Stimulated activated CD4-positive, alpha-beta T cell treated with anti-CD3 and anti-CD28 coated beads, Interleukin-4, amount 100 ng/mL, for 1 hour (primary cell): Measurements from ENCODE around the gene POU6F2.
"Not testable (repeated sequence)": the region's sequence is repeated elsewhere in the genome, so short reads cannot be mapped to it uniquely, and the experiment has no call there.

Experiments used
- DNase-seq: peaks from one replicate; pipeline ENCODE4 v3.0.0-alpha.2; 2020

Gene POU6F2

DNA sequence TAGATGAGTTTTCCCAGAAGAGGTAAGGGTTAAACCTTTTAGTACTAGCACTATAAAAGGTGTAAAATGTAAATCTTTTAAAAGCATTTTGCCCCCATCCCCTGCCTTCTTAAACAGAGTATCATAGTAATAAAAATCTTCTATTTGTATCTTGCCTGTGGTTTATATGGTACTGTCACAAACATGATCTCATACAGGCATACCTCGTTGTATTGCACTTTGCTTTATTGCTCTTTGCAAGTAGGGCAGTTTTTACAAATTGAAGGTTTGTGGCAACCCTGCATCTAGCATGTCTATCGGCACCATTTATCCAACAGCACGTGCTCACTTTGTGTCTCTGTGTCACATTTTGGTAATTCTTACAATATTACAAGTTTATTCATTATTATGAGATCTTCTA lies 389.7 kb downstream of the POU6F2 start:
- DNase-seq: no peak

DNA sequence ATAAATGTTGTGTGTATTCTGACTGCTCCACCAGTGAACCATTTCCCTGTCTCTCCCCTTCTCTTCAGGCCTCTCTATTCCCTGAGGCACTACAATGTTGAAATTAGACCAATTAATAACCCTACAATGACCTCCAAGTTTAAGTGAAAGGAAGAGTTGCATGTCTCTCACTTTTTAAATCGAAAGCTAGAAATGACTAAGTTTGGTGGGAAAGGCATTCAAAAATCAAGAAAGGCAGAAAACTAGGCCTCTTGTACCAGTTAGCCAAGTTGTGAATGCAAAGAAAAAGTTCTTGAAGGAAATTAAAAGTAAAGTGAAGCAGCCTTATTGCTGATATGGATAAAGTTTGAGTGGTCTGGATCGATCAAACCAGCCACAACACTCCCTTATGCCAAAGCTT lies 390.2 kb downstream of the POU6F2 start:
- no peak for DNase-seq

DNA sequence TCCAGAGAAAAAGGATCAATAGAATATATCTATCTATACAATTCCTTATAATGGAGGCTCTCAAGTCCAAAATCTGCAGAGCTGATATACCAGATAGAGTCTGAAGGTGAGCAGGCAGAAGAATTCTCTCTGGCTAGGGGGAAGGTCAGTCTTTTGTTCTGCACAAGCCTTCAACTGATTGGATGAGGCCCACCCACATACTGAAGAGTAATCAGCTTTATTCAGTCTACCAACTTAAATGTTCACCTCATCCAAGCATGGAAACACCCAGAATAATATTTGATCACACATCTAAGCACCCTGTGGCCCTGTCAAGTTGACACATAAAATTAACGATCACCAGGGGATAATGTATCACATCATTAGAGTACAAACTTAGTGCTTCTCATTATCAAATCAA lies 394.7 kb downstream of the POU6F2 start:
- no peak for DNase-seq

DNA sequence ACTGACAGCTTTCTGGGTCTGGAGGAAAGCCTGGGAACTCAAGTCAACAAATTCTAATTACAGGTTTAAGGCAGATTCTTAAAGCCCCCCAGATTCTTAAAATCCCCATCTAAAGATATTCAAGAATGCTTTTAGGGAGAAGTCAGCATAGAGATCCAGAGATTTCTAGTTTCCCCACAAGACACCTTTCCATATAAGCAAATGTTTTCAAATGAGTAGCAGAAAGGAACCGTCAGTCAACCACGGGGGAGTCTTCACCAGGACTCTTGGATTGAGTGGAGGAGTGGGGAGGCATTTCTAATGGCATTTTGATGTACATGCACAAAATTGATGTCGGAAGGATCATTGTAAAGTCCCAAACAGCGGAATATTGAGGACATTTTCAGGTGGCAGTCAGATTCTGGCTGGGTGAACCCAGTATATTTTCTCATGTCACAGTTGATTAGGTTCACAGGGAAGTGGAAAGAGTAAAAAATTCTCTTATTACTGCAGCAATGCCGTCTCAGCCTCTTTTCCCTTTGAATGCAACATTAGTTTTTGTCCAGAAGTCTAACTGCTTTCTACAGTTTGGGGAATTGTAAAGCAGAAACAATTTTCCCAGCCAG lies 396.8 kb downstream of the POU6F2 start:
- no peak for DNase-seq

DNA sequence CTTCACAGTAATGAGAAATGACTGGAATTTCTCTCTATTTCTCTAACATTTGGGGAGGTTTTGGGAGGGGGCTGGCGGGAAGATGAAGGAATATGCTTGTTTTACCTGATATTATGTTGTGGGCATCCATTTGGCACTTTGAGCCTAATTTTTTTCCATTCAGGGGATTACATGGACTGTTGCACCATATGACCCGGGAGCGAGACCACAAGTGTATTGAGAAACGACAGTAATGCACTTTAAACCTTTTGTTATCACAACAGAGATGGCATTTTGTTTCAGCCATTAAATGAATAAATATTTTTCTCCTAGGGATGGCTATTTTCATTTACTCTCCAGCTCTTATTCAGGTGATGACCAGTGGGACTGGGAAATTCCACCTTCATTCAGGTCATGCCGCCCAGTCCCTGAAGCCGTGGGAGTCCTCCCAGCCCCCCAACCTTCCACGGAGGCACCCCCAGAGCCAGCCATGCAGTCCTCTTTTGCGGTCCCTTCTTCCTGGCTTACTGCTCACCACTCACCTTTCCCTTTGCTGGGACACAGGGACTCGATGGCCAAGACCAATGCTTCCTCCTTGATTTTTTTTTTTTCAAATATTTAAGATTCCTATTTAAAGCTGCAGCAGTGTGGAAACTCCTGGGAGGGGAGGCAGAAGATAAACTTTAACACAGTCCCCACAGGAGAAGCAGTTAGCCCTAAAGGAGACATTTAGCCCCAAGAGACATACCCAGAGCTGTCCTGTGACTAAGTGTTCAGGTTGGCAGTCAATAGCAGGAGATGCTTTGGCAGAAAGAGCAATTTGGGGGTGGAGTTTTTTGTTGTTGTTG lies 397.6 kb downstream of the POU6F2 start:
- DNase-seq: no peak

DNA sequence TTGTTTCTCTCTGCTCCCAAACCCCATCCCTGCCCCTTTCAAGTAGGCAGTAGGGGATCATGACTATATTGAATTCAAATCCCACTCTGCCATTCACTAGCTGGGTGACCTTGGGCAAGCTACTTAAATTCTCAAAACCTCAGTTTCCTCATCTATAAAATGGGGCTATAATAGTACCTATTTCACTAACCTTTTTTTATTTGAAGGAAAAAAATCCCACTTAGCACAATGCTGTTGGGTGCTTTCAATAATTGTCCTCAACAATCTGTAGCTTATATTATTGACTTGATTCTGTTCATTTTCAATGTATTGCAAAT lies 398.1 kb downstream of the POU6F2 start:
- DNase-seq: no peak

DNA sequence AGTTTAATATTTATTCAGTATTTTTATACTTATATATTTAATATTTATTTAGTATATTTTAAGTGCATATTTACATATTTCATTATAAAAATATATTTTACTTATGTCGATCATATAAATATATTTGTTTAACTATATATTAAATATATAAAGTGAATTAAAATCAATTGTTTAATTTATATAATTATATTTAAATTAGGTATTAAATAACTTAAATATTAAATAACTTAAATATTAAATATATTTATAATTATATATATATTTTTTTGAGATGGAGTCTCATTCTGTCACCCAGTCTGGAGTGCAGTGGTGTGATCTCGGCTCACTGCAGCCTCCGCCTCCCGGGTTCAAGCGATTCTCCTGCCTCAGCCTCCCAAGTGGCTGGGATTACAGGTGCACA lies 399.2 kb downstream of the POU6F2 start:
- DNase-seq: not testable (repeated sequence)

DNA sequence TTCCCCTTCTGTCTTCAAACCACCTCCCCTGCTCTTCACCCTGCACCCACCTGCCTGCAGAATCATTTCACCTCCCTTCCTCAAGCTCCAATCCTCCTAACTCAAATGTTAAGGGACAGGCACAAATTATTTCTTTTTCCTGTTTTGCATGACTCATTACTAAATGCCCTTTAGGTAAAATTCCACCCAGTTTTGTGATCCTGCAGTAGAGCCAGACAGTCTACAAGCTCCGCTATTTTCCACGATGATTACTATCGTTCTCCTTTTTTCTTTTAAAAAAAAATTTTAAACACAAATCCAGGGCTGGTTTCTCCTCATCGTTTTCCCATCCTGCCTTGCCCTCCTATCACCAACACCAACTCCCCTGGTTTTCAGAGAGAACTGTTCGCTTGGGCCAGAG lies 401.7 kb downstream of the POU6F2 start:
- DNase-seq: no peak

DNA sequence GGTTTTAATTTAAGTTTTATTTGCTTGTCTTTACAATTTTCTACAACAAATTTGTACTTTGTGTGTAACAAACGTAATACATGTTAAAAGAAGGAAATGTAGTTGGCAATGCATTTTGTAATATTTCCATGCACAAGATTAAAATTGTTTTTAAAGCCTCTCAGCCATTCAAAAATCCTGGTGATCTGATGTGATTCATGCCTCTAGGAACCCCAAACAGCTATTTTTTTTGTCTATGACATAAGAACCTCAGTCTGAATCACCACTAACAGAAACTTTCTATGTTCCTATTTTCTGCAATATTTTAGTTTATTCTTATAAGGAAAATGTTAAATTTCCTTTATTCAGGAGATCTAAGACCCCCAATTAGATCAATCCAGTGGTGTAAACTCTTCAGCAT lies 405.4 kb downstream of the POU6F2 start:
- no peak for DNase-seq

DNA sequence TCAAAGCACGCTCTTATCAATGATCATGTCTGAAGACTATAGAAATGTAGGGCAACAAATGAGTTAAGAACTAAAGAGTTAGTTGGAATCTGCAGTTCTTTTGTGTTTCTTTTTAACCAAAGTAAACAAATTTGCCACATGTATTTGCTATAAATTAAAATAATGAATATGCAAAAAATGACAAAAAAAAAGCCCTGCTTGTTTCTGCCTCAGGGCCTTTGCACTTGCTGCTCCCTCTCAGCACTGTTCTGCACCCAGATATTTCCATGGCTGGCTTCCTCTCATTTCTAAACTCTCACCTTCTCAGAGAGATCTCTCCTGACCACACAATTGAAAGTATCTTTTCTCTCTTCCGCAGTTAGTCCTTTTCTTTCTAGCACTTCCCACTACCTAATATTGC lies 406.7 kb downstream of the POU6F2 start:
- no peak for DNase-seq

DNA sequence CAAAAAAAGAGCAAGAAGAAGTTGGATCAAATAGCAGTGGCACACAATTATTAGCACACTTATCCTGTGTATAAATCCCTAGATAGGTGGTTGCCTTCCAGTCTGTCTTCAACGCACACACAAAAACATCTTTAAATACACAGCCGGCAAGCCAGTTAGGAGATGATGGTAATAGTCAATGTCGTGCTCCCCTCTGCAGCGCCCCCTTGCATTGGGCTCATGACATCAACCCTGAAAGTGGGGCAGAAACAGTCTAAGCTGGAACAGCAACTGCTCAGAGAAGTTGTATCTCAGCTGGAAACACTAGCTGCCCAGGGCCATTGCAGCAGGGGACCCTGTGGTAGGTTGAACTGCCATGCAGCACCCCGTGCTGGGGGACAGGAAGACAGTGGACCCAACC lies 409.0 kb downstream of the POU6F2 start:
- DNase-seq: no peak

DNA sequence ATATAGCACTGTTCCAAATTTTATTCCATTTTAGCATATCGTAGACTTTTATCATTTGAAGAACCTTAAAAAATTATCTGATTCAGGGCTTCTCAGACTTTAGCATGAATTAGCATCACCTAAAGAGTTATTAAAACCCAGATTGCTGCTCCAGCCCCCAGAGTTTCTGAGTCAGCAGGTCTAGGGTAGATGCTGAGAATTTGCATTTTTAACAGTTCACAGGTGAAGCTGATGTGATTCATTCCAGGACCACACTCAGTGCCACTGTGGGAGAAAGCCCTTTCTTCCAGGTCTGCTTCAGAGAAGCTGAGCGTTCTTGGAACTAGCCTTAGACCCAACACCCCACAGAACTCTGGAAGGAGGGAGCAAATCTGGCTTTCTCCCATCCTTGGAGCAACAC lies 414.4 kb downstream of the POU6F2 start:
- DNase-seq: no peak

DNA sequence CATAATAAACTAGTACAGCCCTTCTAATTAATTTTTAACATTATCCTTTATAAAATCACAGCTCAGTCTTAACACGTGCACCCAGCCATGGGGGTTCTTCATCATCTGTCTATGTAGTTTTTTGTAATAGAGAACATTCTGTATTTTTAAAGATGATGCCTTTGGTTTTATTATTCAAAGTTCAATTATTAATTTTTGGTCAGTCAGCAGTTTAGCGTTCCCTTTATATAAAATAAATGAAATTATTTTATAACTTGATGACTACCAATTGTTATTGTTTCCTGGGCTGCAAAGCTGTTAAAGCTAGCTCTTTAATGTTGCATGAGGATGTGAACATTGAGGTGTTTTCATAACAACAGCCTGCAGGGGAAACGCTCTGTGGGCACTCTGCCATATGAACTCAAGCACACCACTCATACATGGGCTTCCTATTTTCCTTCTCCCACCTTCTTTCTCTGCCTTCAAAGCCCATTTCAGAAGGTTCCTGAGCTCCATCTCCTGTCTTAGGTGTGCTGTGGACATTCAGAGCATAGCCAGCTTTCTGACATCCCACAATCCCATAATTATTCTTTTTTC lies 416.5 kb downstream of the POU6F2 start:
- DNase-seq: no peak

DNA sequence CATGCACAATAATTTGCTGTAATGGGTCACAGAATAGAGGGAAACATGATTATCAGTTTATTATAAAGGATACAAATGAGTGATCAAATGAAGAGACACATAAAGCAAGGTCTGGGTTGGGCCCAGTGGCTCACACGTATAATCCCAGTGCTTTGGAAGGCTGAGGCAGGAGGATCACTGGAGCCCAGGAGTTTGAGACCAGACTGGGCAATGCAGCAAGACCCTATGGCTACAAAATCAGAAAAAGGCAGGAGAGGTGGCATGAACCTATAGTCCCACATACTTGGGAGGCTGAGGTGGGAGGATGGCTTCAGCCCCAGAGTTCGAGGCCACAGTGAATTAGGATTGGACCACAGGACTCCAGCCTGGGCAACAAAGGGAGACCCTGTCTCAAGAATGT lies 421.7 kb downstream of the POU6F2 start:
- DNase-seq: no peak

DNA sequence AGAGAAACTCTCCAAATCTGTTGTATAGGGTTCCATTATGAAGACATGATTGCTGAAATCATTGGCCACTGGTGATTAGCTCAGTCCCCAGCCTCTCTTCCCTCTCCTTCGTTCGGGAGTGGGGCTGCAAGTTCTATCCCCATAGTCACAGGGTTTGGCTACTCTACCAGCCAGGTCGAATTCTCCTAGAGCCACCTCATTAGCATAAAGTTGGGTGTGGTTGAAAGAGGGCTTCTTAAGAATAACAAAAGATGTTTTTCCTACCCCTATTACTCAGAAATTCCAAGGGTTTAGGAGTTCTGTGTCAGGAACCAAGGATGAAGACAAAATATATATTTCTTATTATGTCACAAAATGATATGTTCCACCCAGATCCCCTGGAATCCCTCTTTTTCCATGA lies 422.3 kb downstream of the POU6F2 start:
- DNase-seq: no peak

DNA sequence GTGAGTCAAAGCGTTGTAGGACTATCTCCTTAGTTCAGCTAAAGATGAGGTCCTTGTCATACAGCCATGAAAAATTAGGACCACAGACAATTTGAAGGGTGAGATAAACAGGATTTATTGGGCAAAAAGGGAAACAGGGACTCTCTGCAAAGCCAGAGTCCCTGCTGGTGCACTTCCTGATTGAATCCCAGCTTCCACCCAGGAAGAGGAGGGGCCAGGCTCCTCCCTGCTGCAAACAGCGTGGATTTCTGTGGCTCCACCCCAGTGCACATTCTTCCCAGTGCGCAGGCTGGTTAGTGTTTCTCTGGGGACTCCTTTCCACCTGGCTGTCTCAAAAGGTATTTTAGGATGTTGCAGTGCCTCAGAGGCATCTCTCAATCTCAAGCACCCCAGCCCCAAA lies 423.1 kb downstream of the POU6F2 start:
- DNase-seq: no peak

DNA sequence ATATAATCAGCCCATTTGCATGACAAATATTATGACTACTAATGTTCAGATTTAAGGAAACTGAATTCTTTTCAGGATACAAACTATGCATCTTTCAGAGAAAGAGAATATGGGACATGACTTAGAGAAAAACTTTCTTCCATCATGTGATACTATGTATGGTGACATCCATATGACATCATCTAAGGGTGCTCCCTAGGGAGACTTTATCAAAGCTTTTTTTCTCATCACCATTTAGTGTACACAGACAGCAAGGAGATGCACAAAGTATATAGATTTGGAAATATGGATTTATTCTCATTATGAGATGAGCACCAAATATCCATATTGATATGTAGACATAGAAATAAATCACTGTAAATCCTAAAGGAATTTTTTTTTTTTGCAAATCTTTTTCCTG lies 424.3 kb downstream of the POU6F2 start:
- DNase-seq: no peak

DNA sequence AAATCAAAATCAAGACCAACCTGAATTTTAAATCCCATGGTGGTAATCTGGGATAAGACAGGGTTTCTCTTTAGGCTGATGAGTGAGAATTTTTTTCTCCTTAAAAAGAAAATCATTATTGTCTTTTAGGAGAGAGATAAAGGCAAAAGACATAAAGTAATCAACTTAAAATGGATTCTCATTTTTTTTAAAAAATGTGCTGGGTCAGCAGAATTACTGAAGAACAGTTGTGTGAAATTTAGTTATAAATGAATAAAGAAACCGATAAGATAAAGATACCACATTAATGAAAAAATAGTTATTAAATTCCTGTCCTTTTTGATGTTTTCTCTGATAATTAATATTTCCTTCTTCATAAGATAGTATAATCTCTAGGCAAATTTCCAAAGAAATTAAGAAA lies 427.2 kb downstream of the POU6F2 start:
- no peak for DNase-seq

DNA sequence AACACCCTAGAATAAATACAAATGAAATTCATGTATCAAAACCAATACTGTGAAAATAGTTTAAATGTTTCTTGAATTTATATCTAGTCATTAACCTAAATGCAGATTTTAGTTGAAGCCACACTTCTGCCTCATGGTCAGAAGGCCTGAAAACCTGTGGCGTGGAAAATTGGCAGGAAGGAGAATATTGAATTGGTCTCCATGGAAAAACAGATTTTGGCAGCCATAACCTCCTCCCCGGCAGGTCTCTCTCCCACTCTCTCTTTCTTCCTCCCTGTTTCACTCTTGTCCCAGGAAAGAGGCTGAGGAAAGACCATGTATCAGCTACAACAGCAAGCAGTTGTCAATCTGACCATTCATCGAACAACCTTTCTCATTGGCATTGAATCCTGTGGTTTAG lies 427.9 kb downstream of the POU6F2 start:
- no peak for DNase-seq

DNA sequence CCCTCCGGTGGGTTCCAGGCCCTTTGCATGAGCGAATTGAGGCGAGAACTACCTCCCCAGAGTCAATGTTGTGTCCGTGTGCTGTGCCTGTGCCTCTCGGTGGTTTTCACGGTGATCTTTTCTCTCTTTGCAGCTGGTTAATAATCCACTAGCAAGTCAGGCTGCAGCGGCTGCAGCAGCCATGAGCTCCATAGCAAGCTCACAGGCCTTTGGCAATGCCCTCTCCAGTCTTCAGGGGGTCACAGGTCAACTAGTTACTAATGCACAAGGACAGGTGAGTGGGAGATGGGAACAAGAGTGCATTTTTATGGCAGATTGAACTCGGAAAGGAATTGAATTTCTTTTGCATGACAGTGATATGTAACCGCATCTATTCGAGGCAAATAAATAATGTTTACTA lies 428.8 kb downstream of the POU6F2 start:
- DNase-seq: no peak

DNA sequence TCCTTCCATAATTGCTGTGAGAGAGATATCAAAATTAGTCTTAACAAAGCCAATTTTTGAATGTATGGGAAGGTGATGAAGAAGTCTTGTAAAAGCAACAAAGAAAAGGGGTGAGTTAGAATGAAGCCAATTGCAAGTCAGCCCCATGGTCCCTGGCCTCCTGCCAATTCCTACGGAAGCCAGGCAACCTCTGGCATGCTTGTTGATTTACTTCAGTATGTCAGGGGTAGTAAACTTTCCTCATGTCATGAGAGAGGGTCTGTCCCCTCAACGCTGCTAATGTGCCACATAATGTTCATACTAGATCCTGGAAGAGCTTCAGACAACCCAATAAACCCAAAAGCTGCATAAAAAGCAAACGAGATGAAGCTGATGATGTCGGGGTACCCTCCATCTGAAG lies 429.4 kb downstream of the POU6F2 start:
- no peak for DNase-seq

DNA sequence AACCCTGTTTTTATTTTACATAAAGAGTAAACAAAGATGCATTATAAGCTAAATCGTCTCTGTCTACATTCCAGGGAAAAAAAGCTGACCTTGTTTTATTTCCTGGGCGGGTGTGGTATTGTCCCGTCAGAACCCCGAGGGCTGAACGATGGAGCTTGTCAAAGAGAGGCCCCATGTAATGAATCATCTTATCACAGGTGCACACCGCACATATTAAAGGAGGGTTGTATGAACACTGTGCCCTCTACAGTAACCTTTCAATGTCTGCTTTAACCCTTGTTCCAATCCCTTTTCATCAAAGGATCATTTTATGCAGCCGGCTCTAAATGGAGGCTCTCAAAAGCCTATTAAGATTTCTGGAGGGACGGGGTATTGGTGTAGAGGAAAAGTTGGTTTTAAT lies 430.0 kb downstream of the POU6F2 start:
- no peak for DNase-seq

DNA sequence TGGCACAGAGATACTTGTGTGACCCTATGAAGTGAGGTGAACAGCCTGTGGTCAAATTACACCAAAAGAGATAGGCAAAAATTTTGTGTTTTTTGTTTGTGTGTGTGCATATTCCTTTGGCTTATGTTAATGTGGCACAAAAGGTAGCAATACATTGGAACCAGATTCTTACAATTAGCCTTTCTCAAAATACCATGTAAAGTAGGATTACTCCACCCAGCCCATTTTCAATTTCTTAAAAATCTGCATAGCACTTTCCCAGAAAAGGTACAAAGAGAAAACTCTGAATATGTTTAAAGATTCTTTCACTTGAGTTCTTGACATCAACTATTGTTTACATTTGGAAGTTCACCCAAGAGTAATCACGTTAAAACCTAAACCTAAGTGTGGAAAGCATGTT lies 431.2 kb downstream of the POU6F2 start:
- no peak for DNase-seq

DNA sequence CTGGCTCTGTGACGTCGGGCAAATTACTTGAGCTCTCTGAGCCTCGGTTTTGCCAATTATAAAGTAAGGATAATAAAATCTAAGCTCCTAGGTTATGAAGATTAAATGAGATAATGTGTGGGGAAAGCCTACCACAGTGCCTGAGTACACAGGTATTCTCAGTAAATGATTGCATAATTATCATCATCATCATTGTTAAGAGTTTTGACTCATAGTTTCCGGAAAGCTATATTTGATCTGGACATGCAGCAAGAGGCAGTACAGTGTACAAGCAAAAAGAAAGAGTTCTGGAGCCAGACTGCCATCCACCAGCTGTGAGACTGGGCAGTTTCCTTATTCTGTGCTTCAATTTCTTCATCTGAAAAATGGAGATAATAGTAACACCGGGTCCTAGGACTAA lies 432.9 kb downstream of the POU6F2 start:
- DNase-seq: no peak
